ENCODE measurements around the gene SLC41A3.
"Not testable (repeated sequence)": the region's sequence is repeated elsewhere in the genome, so short reads cannot be mapped to it uniquely, and the experiment has no call there.

SLC41A3 gene

DNA sequence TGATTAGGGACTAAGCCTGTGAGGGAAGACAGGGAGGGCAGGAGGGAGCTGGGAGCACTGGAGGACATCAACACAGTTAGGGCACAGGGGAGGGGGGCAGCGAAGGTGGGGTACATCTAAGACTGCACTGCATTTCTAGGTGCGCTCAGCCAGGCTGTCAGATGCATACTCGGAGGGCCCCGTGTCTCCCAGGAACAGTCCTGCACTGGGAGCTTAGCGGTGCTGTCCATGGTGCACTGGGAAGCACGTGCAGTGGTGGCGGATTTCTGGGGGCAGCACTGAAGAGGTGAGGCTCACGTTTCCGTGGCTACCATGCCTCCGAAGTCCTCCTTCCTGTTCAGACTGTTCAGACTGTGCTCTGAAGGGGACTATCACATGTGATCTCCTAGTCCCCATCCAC lies 60.5 kb downstream of the SLC41A3 start:
- no peak for DNase-seq

DNA sequence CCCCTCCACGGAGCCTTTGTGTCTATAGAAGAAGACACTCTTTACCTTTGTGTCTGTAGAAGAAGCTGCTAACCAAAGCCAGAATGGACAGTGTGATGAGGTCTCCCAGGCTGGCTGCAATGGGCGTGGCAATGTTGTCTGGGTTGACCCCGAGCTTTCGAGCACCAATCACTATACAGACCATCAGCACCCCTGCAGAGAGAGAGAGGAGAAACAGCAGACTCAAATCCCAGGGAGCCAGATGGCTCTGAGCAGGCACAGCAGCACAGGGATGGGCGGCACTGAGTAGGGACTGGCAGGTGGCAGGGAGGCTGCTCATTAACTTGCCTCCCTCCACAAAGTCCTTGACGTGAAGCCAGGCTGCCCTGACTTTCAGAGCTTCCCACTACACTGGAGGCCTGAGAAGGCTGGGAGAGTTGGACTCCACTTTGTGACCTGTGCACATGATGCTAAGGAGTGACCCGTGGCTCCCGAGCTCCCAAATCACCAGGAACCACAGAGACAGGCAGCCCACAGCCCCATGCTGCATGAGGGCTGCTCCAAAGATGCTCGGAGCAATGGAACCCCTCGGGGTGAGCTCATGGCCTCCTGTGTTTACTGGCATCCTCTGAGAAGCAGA lies 61.1 kb downstream of the SLC41A3 start:
- DNase-seq, result no peak

DNA sequence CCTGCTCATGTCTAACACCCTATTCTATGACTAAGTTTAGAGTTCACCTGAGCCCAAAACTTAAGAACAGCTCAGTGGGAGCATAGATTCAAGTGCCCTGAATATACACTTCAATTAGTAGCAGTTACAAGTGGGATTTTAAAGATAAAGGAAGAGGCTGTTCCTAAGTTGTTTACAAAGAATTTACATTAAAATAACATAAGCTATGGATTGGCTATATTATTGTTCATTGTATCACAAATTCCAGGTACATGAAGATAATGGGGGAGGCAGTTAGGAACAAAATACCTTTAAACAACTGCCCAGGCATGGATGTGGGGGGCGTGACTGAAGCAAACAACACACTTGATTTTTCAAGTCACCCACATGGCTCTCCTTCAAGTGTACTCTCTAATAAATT lies 62.2 kb downstream of the SLC41A3 start:
- no peak for DNase-seq

DNA sequence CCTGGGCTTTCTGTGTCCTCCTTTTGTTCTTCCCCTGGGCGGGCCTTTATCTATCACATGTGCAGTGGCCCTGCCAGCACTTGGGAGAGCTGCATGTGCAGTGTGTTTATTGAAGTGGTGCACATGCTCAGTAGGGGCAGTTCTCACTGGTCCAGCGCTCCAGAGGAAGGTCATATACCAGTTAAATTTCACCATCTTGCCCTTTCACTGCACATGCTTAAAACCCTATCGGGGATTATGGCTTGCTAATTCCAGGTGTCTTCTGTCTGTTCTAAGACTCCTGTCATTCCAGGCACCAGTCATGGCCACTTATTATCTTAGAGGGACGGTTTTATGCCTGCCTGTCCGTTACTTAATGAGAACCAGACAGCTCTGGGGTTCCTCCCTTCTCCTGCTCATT lies 62.7 kb downstream of the SLC41A3 start:
- DNase-seq, result no peak

DNA sequence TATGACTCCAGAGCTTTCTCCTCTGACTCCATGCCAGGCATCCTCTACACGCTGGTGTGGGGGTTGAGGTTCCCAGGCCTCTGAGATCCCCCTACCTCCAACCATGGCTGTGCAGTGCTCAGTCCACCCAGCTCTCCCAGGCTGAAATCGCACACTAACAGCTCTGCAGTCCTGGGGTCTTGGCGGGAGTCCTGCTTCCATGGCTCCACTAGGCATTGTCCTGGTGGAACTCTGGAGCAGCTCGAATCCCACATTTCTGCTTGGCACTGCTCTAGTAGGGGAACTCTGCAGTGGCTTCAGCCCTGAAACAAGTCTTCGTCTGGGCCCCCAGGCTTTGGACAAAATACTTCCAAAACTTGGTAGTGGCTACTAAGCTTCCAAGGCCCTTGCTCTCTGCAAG lies 64.2 kb downstream of the SLC41A3 start:
- no peak for DNase-seq

- DNase-seq, result no peak
These were observed 64.9 kb downstream of the SLC41A3 start for GRCh38 chr3:126018995-126019394.

GRCh38 chr3:126018545-126018944 lies 65.4 kb downstream of the SLC41A3 start:
- DNase-seq, result no peak

GRCh38 chr3:126017362-126017761 lies 66.6 kb downstream of the SLC41A3 start:
- no peak for DNase-seq

- DNase-seq, result no peak
These were observed 67.3 kb downstream of the SLC41A3 start for GRCh38 chr3:126016616-126017015.

GRCh38 chr3:126015075-126015474 lies 68.8 kb downstream of the SLC41A3 start:
- no peak for DNase-seq

GRCh38 chr3:126014252-126014651 lies 69.7 kb downstream of the SLC41A3 start:
- no peak for DNase-seq

- DNase-seq, result no peak
These were observed 70.2 kb downstream of the SLC41A3 start for GRCh38 chr3:126013751-126014156.

DNA sequence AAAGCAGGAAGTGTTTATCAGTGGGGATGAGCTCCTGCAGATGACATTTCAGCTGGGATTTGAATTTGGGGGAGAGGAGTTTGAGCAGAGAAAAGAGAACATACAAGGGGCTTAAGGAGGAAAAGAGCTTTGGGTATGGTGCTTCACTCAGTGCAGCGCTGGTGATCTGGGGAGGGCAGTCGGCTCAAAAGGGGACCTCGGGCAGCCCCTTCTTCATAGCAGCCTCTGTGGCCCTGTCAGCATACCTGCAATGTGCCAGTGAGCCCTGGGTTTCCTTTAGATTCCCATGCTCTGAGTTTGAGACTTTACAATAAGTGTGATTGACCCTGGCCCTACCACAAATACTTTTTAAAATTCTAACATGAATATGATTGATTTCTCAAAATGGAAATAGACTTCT lies 74.7 kb downstream of the SLC41A3 start:
- DNase-seq, result no peak

DNA sequence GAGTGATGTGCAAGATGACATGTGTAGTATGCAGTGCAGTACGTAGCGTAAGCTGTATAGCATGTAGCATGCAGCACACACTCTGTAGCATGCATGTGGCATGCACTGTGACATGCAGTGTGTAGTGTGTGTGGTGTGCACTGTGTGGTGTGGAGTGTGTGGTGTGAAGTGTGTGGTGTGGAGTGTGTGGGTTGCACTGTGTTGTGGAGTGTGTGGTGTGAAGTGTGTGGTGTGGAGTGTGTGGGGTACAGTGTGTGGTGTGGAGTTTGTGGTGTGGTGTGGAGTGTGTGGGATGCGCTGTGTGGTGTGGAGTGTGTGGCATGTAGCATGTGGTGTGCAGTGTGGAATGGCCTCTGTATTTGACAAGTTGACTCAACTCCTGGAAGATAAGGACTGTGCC lies 75.7 kb downstream of the SLC41A3 start:
- no peak for DNase-seq

- no peak for DNase-seq
These were observed 78.0 kb downstream of the SLC41A3 start for GRCh38 chr3:126005951-126006350.

DNA sequence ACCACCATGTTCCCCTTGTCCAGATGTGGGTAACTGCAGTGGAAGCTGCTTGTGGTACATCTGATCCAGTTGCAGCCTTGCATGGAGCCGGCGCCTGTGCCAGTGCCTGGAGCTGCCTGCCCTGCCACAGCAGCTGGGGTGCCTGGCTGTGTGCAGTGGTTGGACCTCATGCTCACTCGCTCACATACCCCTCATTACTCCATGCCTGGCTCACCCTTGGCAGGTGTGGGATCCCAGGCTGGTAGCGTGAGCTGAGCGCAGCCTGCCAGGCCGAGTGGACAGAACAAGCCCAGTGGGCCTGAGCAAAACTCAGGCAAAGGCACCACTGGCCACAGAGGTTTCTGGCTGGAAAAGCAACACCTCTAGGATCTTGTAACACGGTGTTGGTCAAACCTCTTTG lies 79.2 kb downstream of the SLC41A3 start:
- no peak for DNase-seq

DNA sequence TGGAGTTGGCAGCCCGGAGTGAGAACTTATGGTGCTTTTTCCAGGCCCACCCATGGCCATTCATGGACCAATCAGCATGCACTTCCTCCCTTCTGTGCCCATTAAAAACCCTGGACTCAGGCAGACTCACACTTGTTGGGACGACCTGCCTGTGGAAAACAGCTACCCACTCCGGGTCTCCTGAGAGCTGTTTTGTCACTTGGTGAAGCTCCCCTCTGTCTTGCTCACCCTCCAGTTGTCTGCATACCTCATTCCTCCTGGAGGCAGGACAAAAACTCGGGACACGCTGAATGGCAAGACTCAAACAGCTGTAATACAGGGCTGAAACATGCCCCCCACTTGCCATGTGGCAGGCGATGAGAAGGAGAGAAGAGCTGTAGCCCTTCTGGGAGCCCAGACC lies 79.7 kb downstream of the SLC41A3 start:
- DNase-seq, result no peak

DNA sequence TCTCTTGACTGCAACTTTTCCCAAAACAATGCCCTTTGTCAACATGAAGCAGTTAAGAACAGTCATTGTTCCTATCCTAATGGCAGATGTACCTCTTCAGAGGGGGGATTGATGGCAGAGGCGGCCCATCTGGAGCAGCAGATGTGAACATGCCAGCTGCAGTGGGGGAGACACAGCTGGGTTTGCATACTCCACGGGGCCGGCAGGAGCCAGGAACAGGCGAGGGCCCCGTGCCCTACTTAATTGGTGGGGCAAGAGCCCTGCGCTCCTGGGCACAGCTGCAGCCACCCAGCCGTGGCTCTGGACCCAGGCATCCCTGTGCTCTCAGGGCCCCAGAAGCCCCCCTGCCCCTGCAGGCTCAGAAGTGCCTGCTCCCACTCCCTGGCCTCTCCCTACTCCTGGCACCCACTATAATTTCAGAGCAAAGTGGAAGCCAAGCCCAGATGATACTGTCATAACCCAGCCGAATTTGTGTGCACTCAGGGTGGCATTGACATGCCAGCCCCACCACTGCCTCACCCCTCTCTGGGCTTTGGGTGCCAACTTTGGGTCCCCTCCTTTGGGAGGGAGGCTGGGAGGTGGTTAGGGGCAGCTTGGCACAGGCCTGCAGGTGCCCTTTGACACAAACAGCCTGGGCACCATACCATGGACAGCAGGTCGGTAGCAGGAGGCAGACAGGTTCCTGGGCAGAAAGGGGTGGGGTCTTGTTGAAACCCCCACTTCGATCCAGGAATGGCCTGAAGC lies 80.3 kb downstream of the SLC41A3 start:
- no peak for DNase-seq

- no peak for DNase-seq
These were observed 81.7 kb downstream of the SLC41A3 start for GRCh38 chr3:126002189-126002588.

- not testable (repeated sequence) for DNase-seq
These were observed 87.2 kb downstream of the SLC41A3 start for GRCh38 chr3:125996751-125997150.

- DNase-seq, result no peak
These were observed 93.5 kb downstream of the SLC41A3 start for GRCh38 chr3:125990253-125990970.

DNA sequence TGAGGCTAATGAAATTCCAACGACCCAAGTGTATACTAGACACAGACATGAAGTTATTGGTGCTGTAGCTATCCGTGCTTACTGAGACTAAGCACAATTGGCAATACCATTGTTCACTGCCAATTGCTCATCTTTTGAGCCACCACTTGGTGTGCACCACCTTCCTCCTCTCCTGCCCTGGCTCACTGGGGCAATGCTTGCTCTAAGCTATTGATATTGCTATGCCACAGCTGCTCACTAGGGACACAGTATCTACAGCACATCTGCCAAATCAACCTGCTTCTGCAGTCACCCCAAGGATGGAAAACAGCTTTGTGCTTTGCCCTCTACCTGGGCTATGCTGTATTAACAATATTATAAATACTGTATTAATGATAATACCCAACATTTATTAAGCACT lies 99.0 kb downstream of the SLC41A3 start:
- not testable (repeated sequence) for DNase-seq

GRCh38 chr3:125977104-125977503 lies 106.8 kb downstream of the SLC41A3 start:
- not testable (repeated sequence) for DNase-seq

- not testable (repeated sequence) for DNase-seq
These were observed 107.9 kb downstream of the SLC41A3 start for GRCh38 chr3:125976003-125976390.
